ENCODE measurements around the gene CLEC4F. TPM values are rescaled to one million over a fixed set of nuclear protein-coding genes. Genes with fewer than 3 reads are reported as not detected.

The CLEC4F gene
- total RNA-seq, 2 donors from 2014 or later = 0.16 TPM; not detected in 1

DNA sequence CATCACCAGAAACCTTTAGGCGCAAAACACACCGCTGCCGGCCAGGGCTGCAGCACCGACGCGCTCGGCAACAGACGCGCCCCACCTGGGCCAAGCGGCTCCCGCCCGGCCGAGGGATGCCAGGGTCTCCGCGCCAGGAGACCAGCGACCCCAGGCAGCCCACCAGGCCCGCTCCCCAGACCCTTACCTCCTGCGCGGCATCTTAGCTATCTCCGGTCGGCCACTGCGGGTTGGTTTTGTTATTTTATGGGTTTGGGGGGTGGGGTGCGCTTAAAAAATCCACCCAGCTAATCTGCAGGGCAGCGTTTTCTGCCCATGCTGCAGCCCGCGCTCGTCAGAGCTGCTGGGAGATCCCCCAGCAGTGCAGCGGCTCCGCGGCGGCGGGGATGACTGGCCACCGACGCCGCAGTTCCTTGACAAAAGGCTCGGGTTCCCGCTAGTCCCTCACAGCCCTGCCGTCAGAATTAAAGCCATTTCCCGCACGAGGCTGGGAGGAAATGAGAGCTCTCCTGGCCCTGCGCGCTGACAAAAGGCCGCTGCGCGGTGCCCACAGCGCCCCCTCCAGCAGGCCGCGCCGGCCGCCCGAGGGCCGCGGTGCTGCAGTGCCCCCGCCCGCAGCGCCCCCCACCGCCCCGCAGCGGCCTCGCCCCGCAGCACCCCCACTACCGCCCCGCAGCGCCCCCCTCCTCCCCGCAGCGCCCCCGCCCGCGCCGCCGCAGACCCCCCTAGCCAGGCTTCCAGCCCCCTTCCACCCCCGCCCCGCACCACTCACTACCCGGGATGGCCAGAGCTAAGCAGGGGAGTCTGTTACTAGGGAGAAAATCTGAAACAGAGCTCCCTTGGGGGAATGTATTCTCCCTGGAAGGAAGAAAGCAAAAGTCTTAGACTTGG lies 52.5 kb downstream of the CLEC4F start, which contains the start of gene ADD2:
Gene ADD2, minus strand, starts transcription at position 502 of the 891 bp plus-strand sequence. CDS start 61,792 bp downstream, outside the sequence.
- Histone ChIP-seq H3K9me3 (no peaks in the 10 kb centered on the region), H3K27ac (no peak within 1 kb of the TSS), H3K27me3 (peaks cover 3 to 11% of the 10 kb centered on the region in 2 donors), H3K36me3 (no peaks in the 10 kb centered on the region), H3K4me1 (peaks cover 0 to 13% of the 10 kb centered on the region in 2 donors), H3K4me3 (peak within 1 kb of the TSS; percentile 24 to 55)
- TF ChIP-seq, protein P1, sequence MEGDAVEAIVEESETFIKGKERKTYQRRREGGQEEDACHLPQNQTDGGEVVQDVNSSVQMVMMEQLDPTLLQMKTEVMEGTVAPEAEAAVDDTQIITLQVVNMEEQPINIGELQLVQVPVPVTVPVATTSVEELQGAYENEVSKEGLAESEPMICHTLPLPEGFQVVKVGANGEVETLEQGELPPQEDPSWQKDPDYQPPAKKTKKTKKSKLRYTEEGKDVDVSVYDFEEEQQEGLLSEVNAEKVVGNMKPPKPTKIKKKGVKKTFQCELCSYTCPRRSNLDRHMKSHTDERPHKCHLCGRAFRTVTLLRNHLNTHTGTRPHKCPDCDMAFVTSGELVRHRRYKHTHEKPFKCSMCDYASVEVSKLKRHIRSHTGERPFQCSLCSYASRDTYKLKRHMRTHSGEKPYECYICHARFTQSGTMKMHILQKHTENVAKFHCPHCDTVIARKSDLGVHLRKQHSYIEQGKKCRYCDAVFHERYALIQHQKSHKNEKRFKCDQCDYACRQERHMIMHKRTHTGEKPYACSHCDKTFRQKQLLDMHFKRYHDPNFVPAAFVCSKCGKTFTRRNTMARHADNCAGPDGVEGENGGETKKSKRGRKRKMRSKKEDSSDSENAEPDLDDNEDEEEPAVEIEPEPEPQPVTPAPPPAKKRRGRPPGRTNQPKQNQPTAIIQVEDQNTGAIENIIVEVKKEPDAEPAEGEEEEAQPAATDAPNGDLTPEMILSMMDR (IDR thresholded peaks at IDR 0.05) = peak in 1 of 2 donors; percentile 47
- DNase-seq (ENCODE audit: low spot score) = no peak

GRCh38 chr2:70767079-70767698 lies 53.2 kb downstream of the CLEC4F start:
- Histone ChIP-seq H3K4me3 (peak overlapping the region; percentile 24 to 55), H3K4me1 (peaks cover 0 to 13% of the 10 kb centered on the region in 2 donors), H3K36me3 (no peaks in the 10 kb centered on the region), H3K27ac (no peak overlapping the region), H3K27me3 (peaks cover 3 to 11% of the 10 kb centered on the region in 2 donors), H3K9me3 (no peaks in the 10 kb centered on the region)
- DNase-seq (ENCODE audit: low spot score) = no peak
- TF ChIP-seq, protein P1 (IDR thresholded peaks at IDR 0.05) = no peak

- Histone ChIP-seq H3K27me3 (peaks cover 3 to 11% of the 10 kb centered on the region in 2 donors), H3K9me3 (no peaks in the 10 kb centered on the region), H3K27ac (no peak overlapping the region), H3K36me3 (no peaks in the 10 kb centered on the region), H3K4me1 (peaks cover 0 to 13% of the 10 kb centered on the region in 2 donors), H3K4me3 (peak overlapping the region; percentile 24 to 55)
- no peak for DNase-seq (ENCODE audit: low spot score)
- TF ChIP-seq, protein P1 (IDR thresholded peaks at IDR 0.05) = no peak
These were observed 53.9 kb downstream of the CLEC4F start for GRCh38 chr2:70766357-70767078.

GRCh38 chr2:70765507-70765906 lies 54.9 kb downstream of the CLEC4F start:
- no peaks in the 10 kb centered on the region for H3K36me3 ChIP-seq
- H3K4me1 ChIP-seq = peaks cover 0 to 13% of the 10 kb centered on the region in 2 donors
- peaks cover 3 to 11% of the 10 kb centered on the region in 2 donors for H3K27me3 ChIP-seq
- no peak for DNase-seq (ENCODE audit: low spot score)
- H3K9me3 ChIP-seq = no peaks in the 10 kb centered on the region
- no peak overlapping the region for H3K4me3 ChIP-seq
- TF ChIP-seq, protein P1 (IDR thresholded peaks at IDR 0.05) = no peak
- H3K27ac ChIP-seq = no peak overlapping the region

DNA sequence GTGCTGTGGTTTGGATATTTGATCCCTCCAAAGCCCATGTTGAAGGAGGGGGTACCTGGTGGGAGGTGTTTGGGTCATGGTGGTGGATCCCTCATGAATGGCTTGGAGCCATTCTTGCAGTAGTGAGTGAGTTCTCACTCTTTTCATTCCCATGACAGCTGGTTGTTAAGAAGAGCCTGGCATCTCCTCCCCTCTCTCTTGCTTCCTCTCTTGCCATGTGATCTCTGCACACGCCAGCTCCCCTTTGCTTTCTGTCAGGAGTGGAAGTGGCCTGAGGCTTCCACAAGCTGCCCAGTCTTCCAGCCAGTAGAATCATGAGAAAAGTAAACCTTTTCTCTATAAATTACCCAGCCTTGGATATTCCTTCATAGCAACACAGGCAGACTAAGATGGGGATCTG lies 61.0 kb downstream of the CLEC4F start:
- no peak for DNase-seq (ENCODE audit: low spot score)
- TF ChIP-seq, protein P1 (IDR thresholded peaks at IDR 0.05) = no peak
- H3K27ac ChIP-seq = no peak overlapping the region
- H3K27me3 ChIP-seq = no peaks in the 10 kb centered on the region
- no peaks in the 10 kb centered on the region for H3K4me1 ChIP-seq
- H3K4me3 ChIP-seq = no peak overlapping the region
- no peaks in the 10 kb centered on the region for H3K9me3 ChIP-seq
- no peaks in the 10 kb centered on the region for H3K36me3 ChIP-seq

Other genes starting within 250 kb of the CLEC4F start
- gene ADD2, start 52.4 kb downstream of the CLEC4F start, total RNA-seq = 1 to 10 TPM; 1.1 to 1.4 TPM
- not detected for gene FIGLA, start 30.0 kb downstream of the CLEC4F start, total RNA-seq
- not detected for gene CD207, start 15.2 kb upstream of the CLEC4F start, total RNA-seq
- gene VAX2, start 80.0 kb upstream of the CLEC4F start, total RNA-seq = under 1 TPM; 0.70 to 0.86 TPM
- gene ATP6V1B1, start 115.3 kb upstream of the CLEC4F start, total RNA-seq = not detected
- gene ANKRD53, start 158.0 kb upstream of the CLEC4F start, total RNA-seq = 1 to 10 TPM in 1 of 2 donors, under 1 TPM in 1; 0.78 to 1.7 TPM
- 10 to 100 TPM; 26.7 to 38.0 TPM for gene TEX261, start 174.3 kb upstream of the CLEC4F start, total RNA-seq
- gene NAGK, start 248.0 kb upstream of the CLEC4F start, total RNA-seq = 10 to 100 TPM; 30.4 to 45.5 TPM

Data from right atrium auricular region (tissue), 2 donors.